ENCODE data around the gene PCDH17. TPM values are rescaled to one million over a fixed set of nuclear protein-coding genes. Genes with fewer than 3 reads are reported as not detected.

PCDH17 gene
- total RNA-seq, 1 experiment from 2014 or later, result not detected

DNA sequence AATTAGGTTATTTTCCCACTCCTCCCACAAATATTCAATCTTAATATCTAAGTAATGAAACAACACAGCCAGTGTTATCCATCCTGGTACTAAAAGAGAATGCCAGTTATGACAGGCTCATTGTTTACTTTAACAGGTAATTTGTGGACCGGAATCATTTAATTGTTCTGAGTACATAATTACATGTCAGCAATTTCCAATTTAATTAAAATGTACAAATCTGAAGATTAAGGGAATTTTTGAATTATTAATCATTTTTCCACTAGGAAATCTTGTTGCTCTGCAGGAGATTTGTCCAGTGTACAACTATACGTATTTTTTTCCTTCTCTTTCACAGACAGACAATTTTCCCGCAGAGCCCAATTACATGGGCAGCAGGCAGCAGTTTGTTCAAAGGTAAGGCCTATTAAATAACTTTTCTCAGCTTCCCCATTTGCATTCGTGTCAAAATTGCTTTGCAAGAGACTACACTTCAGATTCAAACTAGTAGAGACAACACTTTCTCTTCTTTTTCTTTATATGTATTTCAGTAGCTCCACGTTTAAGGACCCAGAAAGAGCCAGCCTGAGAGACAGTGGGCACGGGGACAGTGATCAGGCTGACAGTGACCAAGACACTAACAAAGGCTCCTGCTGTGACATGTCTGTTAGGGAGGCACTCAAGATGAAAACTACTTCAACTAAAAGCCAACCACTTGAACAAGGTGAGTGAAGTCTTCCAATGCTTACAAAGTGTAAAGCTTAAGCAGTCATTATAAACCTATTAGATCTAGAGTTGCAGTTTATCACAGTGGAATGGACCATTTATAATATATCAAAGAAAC is 34.8 kb downstream of the PCDH17 start:
- ChIA-PET CTCF (no interaction called here), POLR2A (ENCODE audit: unreplicated experiment) (no interaction called here)
- Histone ChIP-seq H3K9me3 (ENCODE audit: insufficient read depth, low read depth) (no peaks in the 10 kb centered on the region), H4K20me1 (ENCODE audit: insufficient read depth) (no peaks in the 10 kb centered on the region), H3K9me2 (ENCODE audit: insufficient read depth) (no peaks in the 10 kb centered on the region), H3K27me3 (ENCODE audit: insufficient read depth, low read depth) (no peaks in the 10 kb centered on the region), H3F3A (ENCODE audit: insufficient read depth, low read depth) (no peaks in the 10 kb centered on the region), H3K4me2 (no peak overlapping the region), H3K4me3 (no peak overlapping the region), H3K79me2 (ENCODE audit: low read depth) (no peaks in the 10 kb centered on the region), H3K36me3 (ENCODE audit: low read depth) (no peaks in the 10 kb centered on the region), H2AFZ (no peak overlapping the region), H3K27ac (no peak overlapping the region), H3K4me1 (replicated peaks; ENCODE audit: insufficient read depth) (no peaks in the 10 kb centered on the region)
- no peak for DNase-seq
- intact Hi-C loops (cut with micrococcal nuclease; ENCODE audit: unreplicated experiment), result no loop called here
- BruUV-seq (replicated peaks), result no TSS peak
- TF ChIP-seq EZH2 (IDR thresholded peaks at IDR 0.05; ENCODE audit: low read depth), result no peak
- TF ChIP-seq, protein P1, sequence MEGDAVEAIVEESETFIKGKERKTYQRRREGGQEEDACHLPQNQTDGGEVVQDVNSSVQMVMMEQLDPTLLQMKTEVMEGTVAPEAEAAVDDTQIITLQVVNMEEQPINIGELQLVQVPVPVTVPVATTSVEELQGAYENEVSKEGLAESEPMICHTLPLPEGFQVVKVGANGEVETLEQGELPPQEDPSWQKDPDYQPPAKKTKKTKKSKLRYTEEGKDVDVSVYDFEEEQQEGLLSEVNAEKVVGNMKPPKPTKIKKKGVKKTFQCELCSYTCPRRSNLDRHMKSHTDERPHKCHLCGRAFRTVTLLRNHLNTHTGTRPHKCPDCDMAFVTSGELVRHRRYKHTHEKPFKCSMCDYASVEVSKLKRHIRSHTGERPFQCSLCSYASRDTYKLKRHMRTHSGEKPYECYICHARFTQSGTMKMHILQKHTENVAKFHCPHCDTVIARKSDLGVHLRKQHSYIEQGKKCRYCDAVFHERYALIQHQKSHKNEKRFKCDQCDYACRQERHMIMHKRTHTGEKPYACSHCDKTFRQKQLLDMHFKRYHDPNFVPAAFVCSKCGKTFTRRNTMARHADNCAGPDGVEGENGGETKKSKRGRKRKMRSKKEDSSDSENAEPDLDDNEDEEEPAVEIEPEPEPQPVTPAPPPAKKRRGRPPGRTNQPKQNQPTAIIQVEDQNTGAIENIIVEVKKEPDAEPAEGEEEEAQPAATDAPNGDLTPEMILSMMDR (conservative IDR thresholded peaks at IDR 0.05), result no peak

DNA sequence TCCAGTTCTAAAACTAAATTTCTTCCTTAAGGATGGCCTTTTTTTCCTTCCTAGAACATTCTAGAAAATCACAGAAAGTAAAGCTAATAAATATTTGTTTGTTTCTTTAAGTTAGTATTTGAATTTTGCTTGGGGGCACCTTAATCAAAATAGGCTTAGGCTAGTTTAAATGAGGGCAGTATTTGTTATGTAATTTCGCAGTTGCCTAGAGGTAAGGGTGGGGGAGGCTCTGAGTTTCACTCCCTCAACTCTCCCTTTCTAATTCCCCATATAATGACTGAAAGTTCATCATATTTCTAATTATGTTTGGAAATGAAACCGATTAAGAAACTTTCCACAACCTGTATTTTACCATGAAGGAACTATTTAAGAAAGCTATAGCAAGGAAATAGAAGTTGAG is 40.6 kb downstream of the PCDH17 start:
- no peak overlapping the region for H3K27ac ChIP-seq
- H3F3A ChIP-seq (ENCODE audit: insufficient read depth, low read depth), result no peaks in the 10 kb centered on the region
- no peaks in the 10 kb centered on the region for H3K9me2 ChIP-seq (ENCODE audit: insufficient read depth)
- H3K4me3 ChIP-seq, result no peak overlapping the region
- no peaks in the 10 kb centered on the region for H3K79me2 ChIP-seq (ENCODE audit: low read depth)
- H4K20me1 ChIP-seq (ENCODE audit: insufficient read depth), result no peaks in the 10 kb centered on the region
- intact Hi-C loops (cut with micrococcal nuclease; ENCODE audit: unreplicated experiment), result no loop called here
- no peaks in the 10 kb centered on the region for H3K36me3 ChIP-seq (ENCODE audit: low read depth)
- DNase-seq, result no peak
- H3K4me2 ChIP-seq, result no peak overlapping the region
- no peaks in the 10 kb centered on the region for H3K27me3 ChIP-seq (ENCODE audit: insufficient read depth, low read depth)
- no peaks in the 10 kb centered on the region for H3K9me3 ChIP-seq (ENCODE audit: insufficient read depth, low read depth)
- POLR2A ChIA-PET (ENCODE audit: unreplicated experiment), result no interaction called here
- H3K4me1 ChIP-seq (replicated peaks; ENCODE audit: insufficient read depth), result no peaks in the 10 kb centered on the region
- BruUV-seq (replicated peaks), result no TSS peak
- CTCF ChIA-PET, result no interaction called here
- TF ChIP-seq, protein P1 (conservative IDR thresholded peaks at IDR 0.05), result no peak
- TF ChIP-seq EZH2 (IDR thresholded peaks at IDR 0.05; ENCODE audit: low read depth), result no peak
- no peak overlapping the region for H2AFZ ChIP-seq

DNA sequence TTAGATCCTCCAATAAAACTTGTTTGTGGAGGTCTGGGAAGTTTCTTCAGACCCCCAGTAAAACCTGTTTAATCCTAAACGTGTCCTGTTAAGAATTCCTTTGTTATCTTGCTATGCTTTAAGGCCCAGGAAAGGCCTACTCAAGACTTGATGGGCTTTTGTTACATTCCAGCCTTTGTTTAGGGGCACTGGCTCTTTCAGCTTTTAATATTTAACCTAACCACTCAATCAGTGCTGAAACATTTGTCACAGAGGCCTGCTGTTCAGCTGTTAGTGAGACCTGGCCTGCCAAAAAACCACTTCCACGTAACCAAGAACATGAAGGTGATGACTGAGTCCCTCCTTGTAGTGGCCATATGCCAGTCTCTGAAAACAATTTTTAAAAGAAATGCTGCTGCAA is 41.7 kb downstream of the PCDH17 start:
- Histone ChIP-seq H2AFZ (no peak overlapping the region), H3K4me1 (replicated peaks; ENCODE audit: insufficient read depth) (no peaks in the 10 kb centered on the region), H3K27me3 (ENCODE audit: insufficient read depth, low read depth) (no peaks in the 10 kb centered on the region), H3K79me2 (ENCODE audit: low read depth) (no peaks in the 10 kb centered on the region), H3K9me3 (ENCODE audit: insufficient read depth, low read depth) (no peaks in the 10 kb centered on the region), H3F3A (ENCODE audit: insufficient read depth, low read depth) (no peaks in the 10 kb centered on the region), H3K36me3 (ENCODE audit: low read depth) (no peaks in the 10 kb centered on the region), H3K9me2 (ENCODE audit: insufficient read depth) (no peaks in the 10 kb centered on the region), H3K27ac (no peak overlapping the region), H3K4me3 (no peak overlapping the region), H4K20me1 (ENCODE audit: insufficient read depth) (no peaks in the 10 kb centered on the region), H3K4me2 (no peak overlapping the region)
- ChIA-PET CTCF (no interaction called here), POLR2A (ENCODE audit: unreplicated experiment) (no interaction called here)
- intact Hi-C loops (cut with micrococcal nuclease; ENCODE audit: unreplicated experiment), result no loop called here
- DNase-seq, result no peak
- BruUV-seq (replicated peaks), result no TSS peak
- TF ChIP-seq, protein P1 (conservative IDR thresholded peaks at IDR 0.05), result no peak
- TF ChIP-seq EZH2 (IDR thresholded peaks at IDR 0.05; ENCODE audit: low read depth), result no peak

All from PC-9 (cell line).